ENCODE measurements around the gene CELF4.
"Not testable (repeated sequence)": the region's sequence is repeated elsewhere in the genome, so short reads cannot be mapped to it uniquely, and the experiment has no call there.

CELF4 gene

DNA sequence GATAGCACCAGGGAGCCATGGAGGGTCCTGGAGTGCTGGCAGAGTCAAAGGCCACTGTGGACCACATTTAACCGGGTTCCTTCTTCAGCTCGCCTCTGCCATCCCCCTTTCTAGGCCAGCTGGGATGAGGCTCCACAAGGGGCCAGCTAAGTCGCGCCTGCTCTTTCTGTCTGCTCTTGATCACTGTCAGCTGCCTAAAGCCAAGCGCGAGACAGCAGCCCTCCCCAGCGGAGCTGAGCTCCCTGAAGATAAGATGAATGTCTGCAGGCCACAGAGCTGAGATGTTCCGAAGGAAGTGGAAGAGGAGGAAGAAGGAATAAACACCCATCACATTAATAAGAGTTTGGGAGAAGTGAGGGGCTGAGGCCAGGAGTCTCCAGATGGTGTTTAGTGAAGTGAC is 99.6 kb downstream of the CELF4 start:
- no peak overlapping the region for H3K27ac Mint-ChIP-seq
- no peaks in the 10 kb centered on the region for H3K4me1 Mint-ChIP-seq
- H3K9me3 Mint-ChIP-seq, result peaks cover 2% of the 10 kb centered on the region
- ATAC-seq, result no peak
- no peaks in the 10 kb centered on the region for H3K36me3 Mint-ChIP-seq
- DNase-seq (ENCODE audit: low spot score in 2 of 2), result no peak
- H3K4me3 Mint-ChIP-seq, result no peak overlapping the region

- no peak overlapping the region for H3K4me3 Mint-ChIP-seq
- H3K27ac Mint-ChIP-seq, result no peak overlapping the region
- no peaks in the 10 kb centered on the region for H3K4me1 Mint-ChIP-seq
- no peak for DNase-seq (ENCODE audit: low spot score in 2 of 2)
- peaks cover 2% of the 10 kb centered on the region for H3K9me3 Mint-ChIP-seq
- H3K36me3 Mint-ChIP-seq, result no peaks in the 10 kb centered on the region
- no peak for ATAC-seq
Observed at GRCh38 chr18:37464257-37464656, 101.3 kb downstream of the CELF4 start.

GRCh38 chr18:37461329-37461728 is 104.3 kb downstream of the CELF4 start:
- H3K9me3 Mint-ChIP-seq; H3K4me3 Mint-ChIP-seq; H3K27ac Mint-ChIP-seq; H3K36me3 Mint-ChIP-seq; DNase-seq (ENCODE audit: low spot score in 2 of 2); H3K4me1 Mint-ChIP-seq; ATAC-seq: not testable (repeated sequence)

DNA sequence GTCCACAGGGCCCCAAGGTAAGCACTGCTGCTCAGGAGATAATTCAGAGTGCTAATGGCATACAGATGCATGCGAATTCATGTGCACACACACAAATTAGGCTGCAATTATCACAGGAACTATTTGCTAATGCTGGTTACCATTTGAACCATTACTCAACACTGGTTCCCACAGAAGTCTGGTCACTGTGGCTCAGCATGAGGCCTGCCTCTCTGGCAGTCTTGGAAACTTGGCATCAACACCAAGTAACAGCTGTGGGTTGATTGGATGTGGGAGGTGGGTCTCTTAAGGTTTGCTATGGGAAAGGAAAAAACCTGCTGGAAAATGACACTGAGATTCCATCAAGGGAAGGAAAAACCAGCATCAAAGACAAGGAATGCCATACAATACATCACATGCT is 105.0 kb downstream of the CELF4 start:
- Mint-ChIP-seq H3K4me1 (no peaks in the 10 kb centered on the region), H3K9me3 (no peaks in the 10 kb centered on the region), H3K36me3 (no peaks in the 10 kb centered on the region), H3K4me3 (no peak overlapping the region), H3K27ac (no peak overlapping the region)
- no peak for DNase-seq (ENCODE audit: low spot score in 2 of 2)
- ATAC-seq, result no peak

DNA sequence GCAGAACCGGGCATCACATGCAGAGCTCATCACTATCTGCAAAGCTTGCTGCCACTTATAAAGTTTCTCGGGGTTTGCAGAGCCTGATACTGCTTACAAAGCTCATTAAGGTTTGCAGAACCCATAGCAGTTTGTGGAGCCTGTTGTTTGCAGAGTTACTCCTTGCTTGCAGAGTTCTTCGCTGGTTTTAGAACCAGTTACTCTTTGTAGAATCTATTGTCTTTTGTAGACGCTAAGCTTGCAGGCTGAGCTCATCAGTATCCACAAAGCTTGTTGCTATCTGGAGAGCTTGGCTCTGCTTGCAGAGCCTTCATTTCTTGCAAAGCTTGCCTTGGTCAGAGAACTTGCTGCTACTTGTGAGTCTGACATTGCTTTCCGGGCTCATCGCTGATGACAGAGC is 106.9 kb downstream of the CELF4 start:
- no peaks in the 10 kb centered on the region for H3K9me3 Mint-ChIP-seq
- H3K36me3 Mint-ChIP-seq, result no peaks in the 10 kb centered on the region
- DNase-seq (ENCODE audit: low spot score in 2 of 2) (no peak), ATAC-seq (no peak)
- H3K27ac Mint-ChIP-seq, result no peak overlapping the region
- no peaks in the 10 kb centered on the region for H3K4me1 Mint-ChIP-seq
- no peak overlapping the region for H3K4me3 Mint-ChIP-seq

- no peaks in the 10 kb centered on the region for H3K9me3 Mint-ChIP-seq
- no peak for DNase-seq (ENCODE audit: low spot score in 2 of 2)
- no peaks in the 10 kb centered on the region for H3K4me1 Mint-ChIP-seq
- no peak overlapping the region for H3K27ac Mint-ChIP-seq
- no peaks in the 10 kb centered on the region for H3K36me3 Mint-ChIP-seq
- ATAC-seq, result no peak
- no peak overlapping the region for H3K4me3 Mint-ChIP-seq
Observed at GRCh38 chr18:37457753-37458152, 107.8 kb downstream of the CELF4 start.

- Mint-ChIP-seq H3K27ac (no peak overlapping the region), H3K9me3 (no peaks in the 10 kb centered on the region), H3K4me3 (no peak overlapping the region), H3K36me3 (no peaks in the 10 kb centered on the region), H3K4me1 (no peaks in the 10 kb centered on the region)
- ATAC-seq (no peak), DNase-seq (ENCODE audit: low spot score in 2 of 2) (no peak)
Observed at GRCh38 chr18:37457341-37457740, 108.3 kb downstream of the CELF4 start.

DNA sequence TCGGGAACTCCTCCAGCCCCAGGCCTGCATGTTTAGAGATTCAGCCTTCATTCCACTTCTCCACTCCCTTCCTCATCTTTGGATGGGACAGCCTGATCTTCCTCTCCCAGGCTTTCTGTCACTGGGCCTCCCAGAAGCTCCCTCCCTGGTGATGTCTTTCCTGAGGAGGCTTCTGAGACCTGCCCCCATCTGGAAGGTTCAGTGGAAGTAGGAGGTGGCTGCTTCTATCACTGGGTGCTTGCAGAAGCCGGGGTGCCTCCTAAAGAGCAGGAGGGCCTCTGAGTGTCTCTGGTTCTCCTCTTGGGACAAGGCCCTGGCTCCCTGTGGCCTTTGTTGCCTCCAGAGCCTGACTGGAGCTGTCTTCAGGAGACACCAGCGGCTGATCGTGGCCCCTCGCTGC is 108.7 kb downstream of the CELF4 start:
- Mint-ChIP-seq H3K4me3 (no peak overlapping the region), H3K9me3 (no peaks in the 10 kb centered on the region), H3K36me3 (no peaks in the 10 kb centered on the region), H3K4me1 (no peaks in the 10 kb centered on the region), H3K27ac (no peak overlapping the region)
- ATAC-seq (no peak), DNase-seq (ENCODE audit: low spot score in 2 of 2) (no peak)

- Mint-ChIP-seq H3K9me3 (no peaks in the 10 kb centered on the region), H3K36me3 (no peaks in the 10 kb centered on the region), H3K4me3 (no peak overlapping the region), H3K4me1 (no peaks in the 10 kb centered on the region), H3K27ac (no peak overlapping the region)
- DNase-seq (ENCODE audit: low spot score in 2 of 2) (no peak), ATAC-seq (no peak)
Observed at GRCh38 chr18:37456395-37456794, 109.2 kb downstream of the CELF4 start.

- Mint-ChIP-seq H3K27ac (no peak overlapping the region), H3K4me3 (no peak overlapping the region), H3K4me1 (no peaks in the 10 kb centered on the region), H3K36me3 (no peaks in the 10 kb centered on the region), H3K9me3 (peaks cover 3% of the 10 kb centered on the region)
- no peak for DNase-seq (ENCODE audit: low spot score in 2 of 2)
- no peak for ATAC-seq
Observed at GRCh38 chr18:37453752-37454151, 111.8 kb downstream of the CELF4 start.

DNA sequence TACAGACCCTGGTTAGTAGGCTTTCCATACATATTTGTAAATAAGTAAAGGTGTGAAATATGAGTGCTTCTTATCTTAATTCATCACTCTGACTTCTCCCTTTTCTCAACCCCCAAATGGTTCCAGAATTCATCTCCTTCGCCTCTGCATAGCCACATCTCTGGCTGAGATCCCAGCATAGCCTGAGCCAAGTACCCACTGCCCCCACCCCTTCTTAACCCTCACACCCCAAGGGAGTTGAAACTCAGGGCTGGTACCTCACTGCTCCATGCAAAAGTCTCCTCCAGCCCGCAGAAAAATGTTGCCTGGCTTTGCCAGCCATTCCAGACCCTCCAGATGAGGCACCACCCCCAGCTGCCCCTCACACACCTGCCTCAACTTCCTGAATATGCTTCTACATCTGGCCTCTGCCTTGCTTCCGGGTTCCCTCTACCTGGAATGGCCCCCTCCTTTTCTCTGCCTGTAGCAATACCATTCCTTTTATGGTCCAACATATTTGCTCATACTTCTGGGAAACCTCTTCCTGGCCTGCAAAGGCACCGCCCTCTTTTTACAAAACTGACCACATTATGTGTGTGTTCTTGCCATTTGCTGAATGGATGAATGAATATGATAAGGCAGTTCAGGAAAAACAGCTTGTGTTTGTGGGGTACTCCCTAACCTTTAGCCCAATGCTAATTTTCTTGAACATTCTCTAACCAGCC is 112.8 kb downstream of the CELF4 start:
- DNase-seq (ENCODE audit: low spot score in 2 of 2) (no peak), ATAC-seq (no peak)
- Mint-ChIP-seq H3K4me1 (no peaks in the 10 kb centered on the region), H3K27ac (no peak overlapping the region), H3K4me3 (no peak overlapping the region), H3K9me3 (peaks cover 3% of the 10 kb centered on the region), H3K36me3 (no peaks in the 10 kb centered on the region)

DNA sequence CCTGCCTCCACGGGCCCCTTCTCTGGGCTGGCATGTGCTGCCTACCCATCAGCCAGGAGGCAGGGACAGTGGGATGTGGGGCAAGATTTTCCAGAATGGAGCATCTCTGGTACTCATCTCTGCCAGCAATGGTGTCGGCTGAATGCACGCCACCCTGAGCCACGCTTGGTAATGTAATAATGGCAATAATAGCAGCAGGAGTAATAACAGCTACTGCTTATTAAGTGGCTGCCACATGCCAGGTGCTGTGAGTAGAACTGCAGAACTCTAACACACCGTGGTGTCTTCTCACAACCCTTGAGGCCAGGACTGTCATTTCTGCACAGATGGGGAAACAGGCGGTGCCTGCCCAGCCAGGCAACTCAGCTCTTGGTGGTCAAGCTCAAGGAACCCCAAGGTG is 113.6 kb downstream of the CELF4 start:
- H3K36me3 Mint-ChIP-seq, result no peaks in the 10 kb centered on the region
- H3K4me3 Mint-ChIP-seq, result no peak overlapping the region
- DNase-seq (ENCODE audit: low spot score in 2 of 2), result no peak
- H3K4me1 Mint-ChIP-seq, result no peaks in the 10 kb centered on the region
- no peak for ATAC-seq
- peaks cover 3% of the 10 kb centered on the region for H3K9me3 Mint-ChIP-seq
- no peak overlapping the region for H3K27ac Mint-ChIP-seq

GRCh38 chr18:37451239-37451825 is 114.3 kb downstream of the CELF4 start:
- Mint-ChIP-seq H3K4me3 (no peak overlapping the region), H3K4me1 (no peaks in the 10 kb centered on the region), H3K9me3 (peaks cover 3% of the 10 kb centered on the region), H3K36me3 (no peaks in the 10 kb centered on the region), H3K27ac (no peak overlapping the region)
- DNase-seq (ENCODE audit: low spot score in 2 of 2) (no peak), ATAC-seq (no peak)

DNA sequence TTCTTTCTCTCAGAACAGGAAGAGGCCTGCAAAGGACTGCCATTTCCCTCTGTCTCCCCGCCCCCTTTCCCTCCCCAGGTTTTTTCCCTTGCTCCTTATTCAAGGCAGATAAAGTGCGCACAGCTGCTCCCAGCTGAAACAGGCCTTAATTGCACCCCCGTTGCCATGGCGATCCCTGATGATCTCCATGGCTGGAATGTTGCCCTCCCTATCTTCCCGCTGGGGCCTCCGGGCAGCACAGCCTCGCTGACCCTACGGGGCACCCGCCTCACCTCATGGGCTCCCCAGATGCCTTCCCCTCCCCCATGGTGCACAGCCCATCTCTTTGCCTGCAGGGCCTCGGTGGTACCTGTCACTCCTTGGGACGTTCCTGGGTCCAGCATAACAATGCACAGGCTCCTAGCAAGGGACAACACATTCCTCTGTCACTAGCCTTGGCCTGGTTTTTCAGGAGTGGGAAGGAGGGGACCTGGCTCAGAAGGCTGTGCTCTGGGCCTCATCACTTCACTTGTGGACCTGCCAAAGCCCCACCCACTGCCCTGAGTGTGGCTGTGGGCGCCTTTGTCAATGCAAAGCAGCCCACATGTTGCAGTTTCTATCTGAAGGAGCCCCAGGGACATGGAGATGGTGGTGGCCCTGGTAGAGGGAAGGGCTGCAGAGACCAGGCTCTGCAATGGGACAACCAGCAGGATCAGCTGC is 115.0 kb downstream of the CELF4 start:
- DNase-seq (ENCODE audit: low spot score in 2 of 2), result no peak
- no peaks in the 10 kb centered on the region for H3K4me1 Mint-ChIP-seq
- H3K36me3 Mint-ChIP-seq, result no peaks in the 10 kb centered on the region
- peaks cover 3% of the 10 kb centered on the region for H3K9me3 Mint-ChIP-seq
- H3K27ac Mint-ChIP-seq, result no peak overlapping the region
- no peak for ATAC-seq
- no peak overlapping the region for H3K4me3 Mint-ChIP-seq

DNA sequence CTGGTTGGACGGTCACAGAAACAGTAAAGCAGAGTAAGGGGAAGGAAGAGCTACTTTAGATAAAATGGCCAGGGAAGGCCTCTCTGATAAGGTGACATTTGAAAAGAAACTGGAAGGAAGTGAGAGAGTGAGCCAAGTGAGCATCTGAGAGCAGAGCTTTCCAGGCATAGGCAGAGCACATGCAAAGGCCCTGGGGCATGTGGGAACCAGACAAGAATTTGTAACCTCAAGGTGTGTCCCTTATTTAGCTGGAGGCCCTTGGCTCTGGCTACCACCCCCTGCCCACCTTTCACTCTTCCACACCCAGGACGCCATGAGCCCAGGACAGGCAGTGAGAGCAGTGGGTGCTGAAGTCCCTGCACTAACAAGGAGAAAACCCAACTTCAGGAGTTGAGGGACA is 116.0 kb downstream of the CELF4 start:
- ATAC-seq (no peak), DNase-seq (ENCODE audit: low spot score in 2 of 2) (no peak)
- H3K9me3 Mint-ChIP-seq, result peaks cover 3% of the 10 kb centered on the region
- no peak overlapping the region for H3K27ac Mint-ChIP-seq
- H3K4me3 Mint-ChIP-seq, result no peak overlapping the region
- H3K36me3 Mint-ChIP-seq, result no peaks in the 10 kb centered on the region
- no peaks in the 10 kb centered on the region for H3K4me1 Mint-ChIP-seq

GRCh38 chr18:37448946-37449345 is 116.7 kb downstream of the CELF4 start:
- no peak overlapping the region for H3K27ac Mint-ChIP-seq
- no peak for DNase-seq (ENCODE audit: low spot score in 2 of 2)
- no peak overlapping the region for H3K4me3 Mint-ChIP-seq
- peaks cover 3% of the 10 kb centered on the region for H3K9me3 Mint-ChIP-seq
- no peak for ATAC-seq
- no peaks in the 10 kb centered on the region for H3K4me1 Mint-ChIP-seq
- H3K36me3 Mint-ChIP-seq, result no peaks in the 10 kb centered on the region
